Measurements from ENCODE around the gene TANK. TPM values are rescaled to one million over a fixed set of nuclear protein-coding genes. Genes with fewer than 3 reads are reported as not detected.
"Not testable (repeated sequence)": the region's sequence is repeated elsewhere in the genome, so short reads cannot be mapped to it uniquely, and the experiment has no call there.

The TANK gene
- total RNA-seq, 1 experiment from 2014 or later: 52.5 TPM

DNA sequence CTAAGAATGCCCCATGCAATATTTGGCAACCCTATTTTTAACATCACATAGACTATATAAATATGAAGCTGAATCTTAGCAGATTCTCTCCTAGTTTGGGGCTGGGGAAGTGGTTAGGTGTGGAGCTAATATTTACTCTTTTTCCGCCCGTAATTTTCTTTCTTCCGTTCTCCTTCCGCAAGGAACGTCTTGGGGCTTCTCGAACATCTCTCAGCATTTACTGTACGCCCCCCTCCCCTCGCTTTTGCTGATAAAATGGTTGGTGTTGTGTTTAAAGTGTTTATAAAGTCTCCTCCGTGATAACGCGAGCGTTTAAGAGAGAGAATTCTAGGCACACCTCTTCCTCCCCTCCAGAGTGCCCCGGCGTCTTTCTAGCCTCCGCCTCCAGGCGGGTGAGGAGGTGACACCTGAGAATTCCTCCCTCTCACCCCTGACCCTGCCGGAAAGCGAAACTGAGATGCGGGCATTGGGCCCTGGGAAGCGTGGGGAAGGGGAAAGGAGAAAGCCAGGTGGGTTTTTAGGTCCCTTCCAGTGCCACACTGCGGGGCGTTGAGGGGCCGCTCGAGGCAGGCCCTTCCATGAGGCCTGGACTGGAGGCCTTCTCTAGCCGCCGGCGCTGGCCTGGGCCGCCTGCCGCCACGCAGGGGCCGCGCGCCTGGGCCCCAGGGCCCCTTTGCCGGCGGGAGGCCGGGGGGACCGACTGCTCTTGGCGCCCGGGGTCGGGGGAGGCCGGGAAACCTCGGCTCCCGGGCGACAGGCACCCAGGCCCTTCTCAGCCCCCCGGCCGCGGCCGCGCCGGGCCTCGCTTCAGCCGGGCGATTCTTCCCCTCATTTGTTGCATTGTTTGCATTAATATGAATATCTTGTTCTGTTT, 84.4 kb downstream of the TANK start:
- H3K36me3 ChIP-seq (ENCODE audit: control insufficient read depth in 1 of 2, insufficient read depth in 2 of 2, low read length in 2 of 2); H3K9me2 ChIP-seq (ENCODE audit: insufficient read depth); H3K9me3 ChIP-seq (ENCODE audit: control insufficient read depth in 1 of 2, insufficient read depth in 1 of 2, low read depth in 1 of 2, low read length in 2 of 2); H4K20me1 ChIP-seq (ENCODE audit: insufficient read depth); intact Hi-C loops (cut with micrococcal nuclease); CTCF ChIA-PET; H3K27me3 ChIP-seq (ENCODE audit: insufficient read depth, low read length); RAD21 ChIA-PET (ENCODE audit: low non-redundant PET in 1 of 2, low total read pairs in 2 of 2, uncharacterized antibody in 2 of 2, unreplicated experiment in 2 of 2); BruUV-seq (replicated peaks); H3K79me2 ChIP-seq (ENCODE audit: insufficient read depth, low read length): not testable (repeated sequence)
- Histone ChIP-seq H3K27ac (ENCODE audit: low read depth, low read length) (peak overlapping the region; percentile 63), H3K4me2 (ENCODE audit: low read length) (peak overlapping the region; percentile 74), H3K9ac (ENCODE audit: low read length) (peak overlapping the region; percentile 68), H3K4me3 (replicated peaks in 1 of 2; ENCODE audit: low read depth in 1 of 2, low read length in 2 of 2) (peak overlapping the region; percentile 58 to 59), H3K4me1 (ENCODE audit: control insufficient read depth in 1 of 2, insufficient read depth in 2 of 2, low read length in 2 of 2) (peaks cover 13 to 15% of the 10 kb centered on the region in 2 experiments), H2AFZ (ENCODE audit: low read depth, low read length, poor library complexity, severe bottlenecking) (peak overlapping the region; percentile 72)
- POLR2A ChIA-PET: interaction anchor here (0.8 kb wide), 1 partner anchor 20 kb away, joined by 3 read pairs; no protein-coding TSS in a partner anchor
- DNase-seq (ENCODE audit: low read depth, low spot score) (peak; percentile 78), ATAC-seq (peak; percentile 98)
- peak; percentile 99 for TF ChIP-seq ZFX (IDR thresholded peaks at IDR 0.05)
- TF ChIP-seq YY1 (IDR thresholded peaks at IDR 0.05; ENCODE audit: extremely low read depth, insufficient replicate concordance, low read depth, low read length): peak; percentile 35
- TF ChIP-seq SIN3A (IDR thresholded peaks at IDR 0.05; ENCODE audit: low read depth): peak; percentile 48; the same call in 1 of the 2 replicates
- TF ChIP-seq POLR2A (IDR thresholded peaks at IDR 0.05; ENCODE audit: borderline replicate concordance, extremely low read depth, insufficient read depth, insufficient read length): peak; percentile 53
- peak; percentile 58 for TF ChIP-seq MAX (IDR thresholded peaks at IDR 0.05)
- peak; percentile 80 for TF ChIP-seq ZBTB33 (IDR thresholded peaks at IDR 0.05; ENCODE audit: extremely low read depth, insufficient replicate concordance, low read length)
- TF ChIP-seq POLR2AphosphoS5 (IDR thresholded peaks at IDR 0.05; ENCODE audit: low read depth, low read length): peak; percentile 70
- peak; percentile 12; the same call in 1 of the 2 replicates for TF ChIP-seq CBX3 (IDR thresholded peaks at IDR 0.05; ENCODE audit: low read depth)

All from HCT116 (cell line).